AG09319 (cell line): ENCODE data around the gene ZSWIM6.

Experiments
- DNase-seq: peaks from one replicate; pipeline ENCODE4 v3.0.0-alpha.2; 2010; ENCODE audit warnings: low read depth; ENCODE audit errors: extremely low read depth
- TF ChIP-seq, protein P1 (sequence below): IDR thresholded peaks from 2 replicates; pipeline ENCODE4 v1.5.1; 2011; ENCODE audit warnings: low read depth, mild to moderate bottlenecking, inconsistent platforms, low read length, moderate library complexity

Gene ZSWIM6

GRCh38 chr5:61549530-61549929, 217.5 kb downstream of the ZSWIM6 start:
- TF ChIP-seq, protein P1, sequence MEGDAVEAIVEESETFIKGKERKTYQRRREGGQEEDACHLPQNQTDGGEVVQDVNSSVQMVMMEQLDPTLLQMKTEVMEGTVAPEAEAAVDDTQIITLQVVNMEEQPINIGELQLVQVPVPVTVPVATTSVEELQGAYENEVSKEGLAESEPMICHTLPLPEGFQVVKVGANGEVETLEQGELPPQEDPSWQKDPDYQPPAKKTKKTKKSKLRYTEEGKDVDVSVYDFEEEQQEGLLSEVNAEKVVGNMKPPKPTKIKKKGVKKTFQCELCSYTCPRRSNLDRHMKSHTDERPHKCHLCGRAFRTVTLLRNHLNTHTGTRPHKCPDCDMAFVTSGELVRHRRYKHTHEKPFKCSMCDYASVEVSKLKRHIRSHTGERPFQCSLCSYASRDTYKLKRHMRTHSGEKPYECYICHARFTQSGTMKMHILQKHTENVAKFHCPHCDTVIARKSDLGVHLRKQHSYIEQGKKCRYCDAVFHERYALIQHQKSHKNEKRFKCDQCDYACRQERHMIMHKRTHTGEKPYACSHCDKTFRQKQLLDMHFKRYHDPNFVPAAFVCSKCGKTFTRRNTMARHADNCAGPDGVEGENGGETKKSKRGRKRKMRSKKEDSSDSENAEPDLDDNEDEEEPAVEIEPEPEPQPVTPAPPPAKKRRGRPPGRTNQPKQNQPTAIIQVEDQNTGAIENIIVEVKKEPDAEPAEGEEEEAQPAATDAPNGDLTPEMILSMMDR: no peak
- no peak for DNase-seq

DNA sequence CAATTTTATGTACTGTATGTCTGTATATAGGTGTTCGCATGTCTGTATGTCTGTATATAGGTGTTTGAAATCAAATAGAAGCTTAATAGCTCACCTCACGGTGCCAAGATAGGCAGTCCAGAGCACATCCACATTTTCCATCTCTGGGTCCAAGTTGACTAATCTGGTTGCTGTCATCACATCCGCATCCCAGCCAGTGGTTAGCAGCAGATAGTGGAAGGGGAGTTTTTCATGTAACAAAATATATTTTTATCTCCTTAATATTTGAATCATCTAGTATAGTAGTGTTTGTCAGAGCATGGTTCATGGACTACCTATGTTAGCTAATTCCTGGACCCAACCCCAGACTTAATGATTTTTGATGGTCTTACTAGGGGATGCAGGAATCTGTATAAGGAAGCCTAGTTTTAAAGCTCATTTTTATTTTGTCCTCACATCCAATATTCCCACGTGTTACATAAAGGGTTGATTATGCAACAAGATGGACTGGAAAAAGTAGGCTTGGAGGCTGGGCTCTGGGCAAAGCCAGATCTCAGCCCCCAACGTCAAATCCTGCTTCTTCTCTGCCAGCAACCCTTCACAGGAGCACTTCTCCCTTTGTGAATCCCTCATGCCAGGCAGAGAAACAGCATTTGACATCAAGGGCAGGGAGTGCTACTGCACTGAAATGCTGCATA, 219.7 kb downstream of the ZSWIM6 start:
- DNase-seq: no peak
- TF ChIP-seq, protein P1: no peak

- no peak for DNase-seq
- TF ChIP-seq, protein P1: no peak
Observed at GRCh38 chr5:61559146-61559545, 227.1 kb downstream of the ZSWIM6 start.

DNA sequence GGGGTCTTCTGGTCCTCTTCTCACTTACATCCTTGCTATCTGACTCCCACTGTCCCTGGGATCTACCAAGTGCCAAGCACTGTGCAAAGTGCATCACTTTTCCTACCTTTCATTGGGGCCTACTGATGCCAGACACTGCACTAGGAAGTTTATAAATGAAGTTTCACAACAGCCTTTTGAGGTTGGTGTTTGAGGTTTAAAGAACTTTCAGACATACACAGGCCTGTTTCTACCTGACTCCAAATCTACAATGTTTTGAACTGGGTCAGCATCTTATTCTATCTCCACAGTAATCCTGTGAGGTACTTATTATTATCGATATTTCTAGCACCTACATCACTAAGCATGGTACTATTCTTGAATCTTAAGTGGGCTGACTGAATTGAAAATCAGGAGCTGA, 227.7 kb downstream of the ZSWIM6 start:
- no peak for DNase-seq
- TF ChIP-seq, protein P1: no peak

DNA sequence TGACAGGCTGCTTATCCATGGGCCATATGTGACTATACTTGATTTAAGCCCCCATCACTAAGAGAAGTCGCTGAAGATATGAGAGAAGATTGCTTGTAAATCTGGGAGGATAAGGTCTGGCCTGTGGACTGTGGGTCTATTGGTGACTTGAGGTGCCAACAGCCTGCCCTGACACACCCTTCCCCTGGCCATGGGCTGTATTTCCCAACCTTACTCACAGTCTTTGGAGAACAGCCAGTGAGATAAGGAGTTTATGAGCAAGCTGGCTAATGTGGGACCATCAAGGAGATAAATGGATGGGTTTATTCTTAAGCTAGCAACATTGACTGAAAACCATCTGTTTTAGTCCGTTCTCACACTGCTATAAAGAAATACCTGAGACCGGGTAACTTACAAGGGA, 231.3 kb downstream of the ZSWIM6 start:
- TF ChIP-seq, protein P1: no peak
- DNase-seq: no peak

GRCh38 chr5:61567337-61567736, 235.3 kb downstream of the ZSWIM6 start:
- TF ChIP-seq, protein P1: no peak
- DNase-seq: no peak

DNA sequence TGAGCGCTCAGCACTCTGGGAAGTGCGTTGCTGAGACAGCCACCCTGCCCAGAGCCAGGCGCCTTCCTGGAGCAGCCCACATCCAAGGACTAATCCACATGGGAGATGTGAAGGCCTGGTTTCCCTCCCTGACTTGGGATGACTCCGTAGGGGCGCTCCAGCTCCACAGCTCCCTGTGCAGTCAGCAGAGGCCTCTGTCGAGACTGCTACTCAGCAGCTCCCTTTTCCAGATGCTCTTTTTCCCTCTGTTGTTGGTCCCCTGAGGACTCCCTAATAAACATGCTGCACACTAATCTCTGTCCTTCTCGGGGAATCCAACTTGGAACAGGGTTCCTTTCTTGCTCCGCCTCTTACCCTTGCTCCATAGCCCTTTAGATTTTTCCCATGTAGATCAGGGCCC, 237.3 kb downstream of the ZSWIM6 start:
- TF ChIP-seq, protein P1: no peak
- no peak for DNase-seq
